ENCODE data around the gene PHIP.

GRCh38 chr6:79011940-79012339 is 66.1 kb downstream of the PHIP start:
- TF ChIP-seq CTCF (conservative IDR thresholded peaks at IDR 0.05; ENCODE audit: low read depth, low read length) (no peak), EZH2 (IDR thresholded peaks at IDR 0.05; ENCODE audit: low read length, unreplicated experiment) (no peak)

All from PC-3 (cell line).